ENCODE data around the gene ST6GALNAC5.

ST6GALNAC5 gene

DNA sequence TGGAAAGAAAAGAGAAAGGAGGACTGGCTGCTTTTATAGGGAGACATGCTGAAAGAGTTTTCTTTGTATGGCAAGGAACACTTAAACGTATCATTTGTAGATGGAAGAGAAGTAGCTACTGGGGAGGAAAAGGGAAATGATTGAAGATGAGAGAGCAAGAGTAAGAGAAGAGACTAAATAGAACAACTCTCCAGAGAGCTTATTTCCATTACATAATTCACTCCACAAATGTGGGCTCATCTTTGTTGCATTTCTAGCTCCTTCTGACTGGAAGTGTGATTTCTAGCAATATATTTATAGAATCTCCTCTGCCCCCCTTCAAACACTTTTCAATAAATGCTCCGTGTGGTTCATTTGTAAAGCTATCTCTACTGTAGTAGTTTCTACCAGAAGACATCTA is 71.0 kb downstream of the ST6GALNAC5 start:
- TF ChIP-seq CTCF (IDR thresholded peaks at IDR 0.05) (no peak), ZFX (IDR thresholded peaks at IDR 0.05; ENCODE audit: borderline replicate concordance) (no peak)
- H3K27ac ChIP-seq = no peak overlapping the region

DNA sequence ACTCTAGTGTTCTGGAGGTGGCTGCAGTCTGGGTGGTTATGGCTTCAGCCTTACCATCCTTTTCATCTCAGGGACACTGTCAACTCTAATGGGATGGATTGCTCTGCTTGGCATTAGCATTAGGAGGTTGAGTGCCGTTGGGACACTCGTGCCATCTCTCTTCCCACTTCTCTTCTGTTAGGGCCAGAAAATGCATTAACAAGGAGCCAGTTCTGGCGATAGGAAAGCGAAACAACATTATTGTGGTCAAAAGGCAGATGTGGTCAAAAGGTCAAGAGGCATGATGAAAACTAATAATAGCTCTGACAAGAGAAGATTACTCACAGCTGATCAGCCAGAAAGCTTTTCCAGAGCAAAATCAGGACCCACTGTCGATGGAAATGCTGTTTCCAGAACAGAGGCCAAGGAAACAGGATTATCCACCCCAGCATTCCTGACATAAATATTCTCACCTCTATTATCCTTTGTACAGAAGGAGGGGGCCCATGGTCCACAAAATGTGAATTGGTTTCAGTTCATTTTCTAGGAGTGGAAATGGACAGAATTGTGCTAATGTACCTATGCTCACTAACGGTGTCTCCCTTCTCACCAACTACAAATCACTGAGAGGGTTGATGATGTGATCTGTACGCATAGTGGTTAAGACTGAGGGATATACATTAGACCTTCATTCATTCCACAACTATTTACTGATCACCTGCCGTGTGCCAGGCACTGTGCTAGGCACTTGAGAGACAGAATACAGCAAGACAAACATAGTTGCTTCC is 72.0 kb downstream of the ST6GALNAC5 start:
- no peak overlapping the region for H3K27ac ChIP-seq
- TF ChIP-seq CTCF (IDR thresholded peaks at IDR 0.05) (no peak), ZFX (IDR thresholded peaks at IDR 0.05; ENCODE audit: borderline replicate concordance) (no peak)

DNA sequence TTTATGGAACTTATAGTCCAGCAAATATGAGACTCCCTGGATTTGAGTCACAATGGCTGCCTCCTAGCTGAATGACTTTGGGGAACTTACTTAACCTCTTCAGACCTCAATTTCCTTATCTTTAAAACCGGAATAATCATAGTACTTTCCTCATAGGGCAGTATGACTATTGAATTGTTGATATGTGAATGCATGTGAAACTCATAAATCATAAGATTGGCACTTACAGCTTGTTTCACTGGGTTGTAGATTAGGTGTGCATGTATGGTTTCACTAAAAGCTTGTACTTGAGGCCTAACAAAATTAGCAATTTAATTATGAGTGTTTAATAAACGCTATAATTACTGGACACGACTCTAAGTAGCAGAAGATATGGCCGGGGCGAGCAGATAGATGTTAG is 72.5 kb downstream of the ST6GALNAC5 start:
- TF ChIP-seq CTCF (IDR thresholded peaks at IDR 0.05) = no peak
- TF ChIP-seq ZFX (IDR thresholded peaks at IDR 0.05; ENCODE audit: borderline replicate concordance) = no peak
- H3K27ac ChIP-seq = no peak overlapping the region

GRCh38 chr1:76940571-76941335 is 73.5 kb downstream of the ST6GALNAC5 start:
- H3K27ac ChIP-seq = no peak overlapping the region
- TF ChIP-seq CTCF (IDR thresholded peaks at IDR 0.05) (no peak), ZFX (IDR thresholded peaks at IDR 0.05; ENCODE audit: borderline replicate concordance) (no peak)

DNA sequence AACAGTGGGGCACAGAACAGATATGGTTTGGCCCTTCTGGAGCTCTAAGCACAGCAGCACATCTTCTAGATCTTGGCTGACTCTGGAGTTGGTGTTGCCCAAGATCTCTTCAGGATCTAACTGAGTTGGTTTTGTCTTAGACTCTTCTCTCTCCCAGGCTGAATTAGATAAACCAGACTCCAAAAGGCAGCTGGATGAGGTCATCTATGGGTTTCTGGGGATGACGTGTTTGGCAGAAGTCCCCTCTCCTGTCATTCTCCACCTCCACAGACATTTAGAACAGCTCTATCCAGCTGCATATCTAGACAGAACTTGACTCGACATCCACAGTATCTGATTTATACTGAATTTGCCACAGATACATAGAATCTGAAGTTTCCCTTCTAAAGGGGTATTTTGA is 75.3 kb downstream of the ST6GALNAC5 start:
- no peak overlapping the region for H3K27ac ChIP-seq
- TF ChIP-seq CTCF (IDR thresholded peaks at IDR 0.05) = no peak
- TF ChIP-seq ZFX (IDR thresholded peaks at IDR 0.05; ENCODE audit: borderline replicate concordance) = no peak

GRCh38 chr1:76944942-76945341 is 77.7 kb downstream of the ST6GALNAC5 start:
- TF ChIP-seq ZFX (IDR thresholded peaks at IDR 0.05; ENCODE audit: borderline replicate concordance) = no peak
- TF ChIP-seq CTCF (IDR thresholded peaks at IDR 0.05) = no peak
- no peak overlapping the region for H3K27ac ChIP-seq

- H3K27ac ChIP-seq = no peak overlapping the region
- TF ChIP-seq CTCF (IDR thresholded peaks at IDR 0.05) (no peak), ZFX (IDR thresholded peaks at IDR 0.05; ENCODE audit: borderline replicate concordance) (no peak)
Observed at GRCh38 chr1:76948846-76949245, 81.6 kb downstream of the ST6GALNAC5 start.
